Mesenchymal stem cell (in vitro differentiated cells and primary cell): ENCODE measurements around the gene LYAR.
A peak's percentile ranks its signal among the peaks of the same experiment; 100 is the strongest.

Experiments
- DNase-seq: peaks from one replicate; pipeline ENCODE4 v3.0.0-alpha.2; 2013
- H2AFZ ChIP-seq: one replicate; pipeline ENCODE4 v1.6.1; 2013; ENCODE audit warnings: low read depth, mild to moderate bottlenecking, control low read depth, inconsistent platforms, low read length, moderate library complexity
- H2AK5ac ChIP-seq: 2 replicates; pipeline ENCODE4 v1.6.1; 2013; ENCODE audit warnings: low read length, moderate library complexity, mild to moderate bottlenecking, inconsistent platforms; ENCODE audit not compliant: severe bottlenecking
- H2BK120ac ChIP-seq: one replicate; pipeline ENCODE4 v1.6.1; 2013; ENCODE audit warnings: low read depth, mild to moderate bottlenecking, inconsistent platforms, low read length, moderate library complexity
- H2BK12ac ChIP-seq, 2 experiments: one replicate each; pipeline ENCODE4 v1.6.1; 2013; ENCODE audit warnings: inconsistent platforms in 2 of 2, low read length in 2 of 2, mild to moderate bottlenecking in 2 of 2, moderate library complexity in 2 of 2, control low read depth in 1 of 2
- H2BK15ac ChIP-seq: one replicate; pipeline ENCODE4 v1.6.1; 2013; ENCODE audit warnings: mild to moderate bottlenecking, low read depth, inconsistent platforms; ENCODE audit not compliant: poor library complexity, severe bottlenecking
- H2BK5ac ChIP-seq: 2 replicates; pipeline ENCODE4 v1.6.1; 2013; ENCODE audit warnings: low read depth, mild to moderate bottlenecking, low read length, control low read depth, inconsistent platforms; ENCODE audit not compliant: poor library complexity, severe bottlenecking
- H3K14ac ChIP-seq, 2 experiments: one replicate each; pipeline ENCODE4 v1.6.1; 2013; ENCODE audit warnings: inconsistent platforms in 2 of 2, low read length in 2 of 2, control low read depth in 1 of 2, mild to moderate bottlenecking in 1 of 2, moderate library complexity in 1 of 2
- H3K18ac ChIP-seq, 2 experiments: one replicate each; pipeline ENCODE4 v1.6.1; 2013; ENCODE audit warnings: inconsistent platforms in 2 of 2, low read length in 2 of 2, control low read depth in 1 of 2, low read depth in 1 of 2, mild to moderate bottlenecking in 1 of 2
- H3K23ac ChIP-seq, 2 experiments: one replicate each; pipeline ENCODE4 v1.6.1; 2013; ENCODE audit warnings: inconsistent platforms in 2 of 2, low read length in 2 of 2, mild to moderate bottlenecking in 2 of 2, moderate library complexity in 2 of 2, control low read depth in 1 of 2
- H3K27ac ChIP-seq: 2 replicates; pipeline ENCODE4 v1.5.1; 2013; ENCODE audit warnings: mild to moderate bottlenecking, moderate library complexity, low read length, control low read depth, inconsistent platforms; ENCODE audit not compliant: poor library complexity, severe bottlenecking
- H3K27me3 ChIP-seq, 2 experiments: 2 replicates each; pipeline versions ENCODE4 v1.6.1 to v1.7.0; 2013; ENCODE audit warnings: low read length in 2 of 2, mild to moderate bottlenecking in 2 of 2, moderate library complexity in 2 of 2, control low read depth in 1 of 2, inconsistent platforms in 1 of 2; ENCODE audit not compliant: control insufficient read depth in 1 of 2, insufficient read depth in 1 of 2
- H3K36me3 ChIP-seq, 2 experiments: 2 replicates each; pipeline versions ENCODE4 v1.6.1 to v1.7.0; 2013; ENCODE audit warnings: low read length in 2 of 2, control low read depth in 1 of 2, inconsistent platforms in 1 of 2, low read depth in 1 of 2, mild to moderate bottlenecking in 1 of 2; ENCODE audit not compliant: insufficient read depth in 2 of 2, control insufficient read depth in 1 of 2
- H3K4ac ChIP-seq, 2 experiments: one replicate each; pipeline ENCODE4 v1.6.1; 2013; ENCODE audit warnings: inconsistent platforms in 2 of 2, low read length in 2 of 2, mild to moderate bottlenecking in 2 of 2, moderate library complexity in 2 of 2, control low read depth in 1 of 2, low read depth in 1 of 2
- H3K4me1 ChIP-seq: 2 replicates; pipeline ENCODE4 v1.6.1; 2013; ENCODE audit warnings: low read depth, low read length, control low read depth; ENCODE audit not compliant: control insufficient read depth, insufficient read depth
- H3K4me2 ChIP-seq: 2 replicates; pipeline ENCODE4 v1.6.1; 2013; ENCODE audit warnings: low read length, mild to moderate bottlenecking, inconsistent platforms; ENCODE audit not compliant: poor library complexity, severe bottlenecking
- H3K4me3 ChIP-seq, 2 experiments: 2 replicates each; pipeline versions ENCODE4 v1.5.1 to v1.7.0; 2013; ENCODE audit warnings: low read length in 2 of 2, mild to moderate bottlenecking in 2 of 2, control low read depth in 1 of 2, low read depth in 1 of 2; ENCODE audit not compliant: insufficient read depth in 1 of 2
- H3K79me1 ChIP-seq: replicated peaks from 2 replicates; pipeline ENCODE4 v1.6.1; 2013; ENCODE audit warnings: mild to moderate bottlenecking, control low read depth, low read length, inconsistent platforms; ENCODE audit not compliant: poor library complexity, severe bottlenecking
- H3K9ac ChIP-seq: 2 replicates; pipeline ENCODE4 v1.7.0; 2013; ENCODE audit warnings: mild to moderate bottlenecking, low read length, moderate library complexity
- H3K9me3 ChIP-seq: 2 replicates; pipeline ENCODE4 v1.7.0; 2013; ENCODE audit warnings: mild to moderate bottlenecking, low read length; ENCODE audit not compliant: control insufficient read depth
- H4K8ac ChIP-seq: one replicate; pipeline ENCODE4 v1.6.1; 2013; ENCODE audit warnings: inconsistent platforms, mild to moderate bottlenecking, low read length, moderate library complexity
- H4K91ac ChIP-seq: one replicate; pipeline ENCODE4 v1.6.1; 2013; ENCODE audit warnings: mild to moderate bottlenecking, low read length, inconsistent platforms
- WGBS: methylation state at CpG from one replicate; pipeline ENCODE4 v1.1.7; 2013; ENCODE audit warnings: mixed read lengths; 5-methylcytosine and 5-hydroxymethylcytosine counted together

LYAR gene

GRCh38 chr4:4225915-4226605, 63.9 kb downstream of the LYAR start:
- Histone ChIP-seq H2AK5ac (no peak overlapping the region), H3K9ac (no peak overlapping the region), H3K36me3 (no peaks in the 10 kb centered on the region), H4K8ac (no peak overlapping the region), H3K18ac (no peak overlapping the region), H4K91ac (no peak overlapping the region), H3K23ac (no peak overlapping the region), H3K79me1 (no peaks in the 10 kb centered on the region), H3K4me1 (peaks cover 7% of the 10 kb centered on the region), H2BK5ac (no peak overlapping the region), H3K14ac (no peak overlapping the region), H3K4me2 (peak overlapping the region; percentile 6), H3K4ac (no peak overlapping the region), H3K4me3 (no peak overlapping the region), H2AFZ (peak overlapping the region; percentile 53), H3K27me3 (peaks cover 63% of the 10 kb centered on the region in 2 experiments), H2BK12ac (no peak overlapping the region), H3K27ac (no peak overlapping the region), H2BK120ac (no peak overlapping the region), H3K9me3 (no peaks in the 10 kb centered on the region), H2BK15ac (no peak overlapping the region)
- WGBS: 27% methylated on average over 29 of the region's 41 CpGs
- DNase-seq: peak; percentile 7
